ENCODE measurements around the gene MPHOSPH10. TPM values are rescaled to one million over a fixed set of nuclear protein-coding genes. Genes with fewer than 3 reads are reported as not detected.

MPHOSPH10 gene
- total and polyA plus RNA-seq, 10 of the 15 experiments (the other 5 are each of a cell fraction or from before 2014, with no cell fraction given) = 23.8 to 56.8 (median 41.3) TPM

- BruUV-seq (replicated peaks) = no TSS peak
- H3K79me2 ChIP-seq (ENCODE audit: control insufficient read depth, insufficient read depth, low read length) = peaks cover 50% of the 10 kb centered on the region
- FAIRE-seq (no peak), ATAC-seq (no peak), DNase-seq (ENCODE audit: low read depth, low spot score) (no peak)
- H3K9ac ChIP-seq (ENCODE audit: control insufficient read depth, insufficient read depth, low read length) = no peak overlapping the region
- ChIA-PET CTCF (interaction anchor here (1.6 to 2.8 kb wide), 3 partner anchors 33 to 64 kb away, joined by 4 to 7 read pairs (median 5); no protein-coding TSS in a partner anchor), SMC1A (ENCODE audit: uncharacterized antibody, unreplicated experiment) (interaction anchor here (0.6 to 2.5 kb wide), 4 partner anchors 33 to 83 kb away, joined by 3 to 10 read pairs (median 6); partner anchors contain the start of gene NAGK), RAD21 (ENCODE audit: unreplicated experiment) (interaction anchor here (1.5 kb wide), 1 partner anchor 62 kb away, joined by 4 read pairs; no protein-coding TSS in a partner anchor), POLR2A (interaction anchor here (0.8 to 1.0 kb wide), 2 partner anchors 14 to 64 kb away, joined by 3 read pairs; no protein-coding TSS in a partner anchor)
- no peak for TF ChIP-seq NFIC (IDR thresholded peaks at IDR 0.05; ENCODE audit: low read depth, low read length)
- no peak for TF ChIP-seq MEF2A (IDR thresholded peaks at IDR 0.05; ENCODE audit: insufficient read depth, low read depth, low read length)
- no peak for TF ChIP-seq ESRRA (IDR thresholded peaks at IDR 0.05; ENCODE audit: low read length)
- TF ChIP-seq, protein P1, sequence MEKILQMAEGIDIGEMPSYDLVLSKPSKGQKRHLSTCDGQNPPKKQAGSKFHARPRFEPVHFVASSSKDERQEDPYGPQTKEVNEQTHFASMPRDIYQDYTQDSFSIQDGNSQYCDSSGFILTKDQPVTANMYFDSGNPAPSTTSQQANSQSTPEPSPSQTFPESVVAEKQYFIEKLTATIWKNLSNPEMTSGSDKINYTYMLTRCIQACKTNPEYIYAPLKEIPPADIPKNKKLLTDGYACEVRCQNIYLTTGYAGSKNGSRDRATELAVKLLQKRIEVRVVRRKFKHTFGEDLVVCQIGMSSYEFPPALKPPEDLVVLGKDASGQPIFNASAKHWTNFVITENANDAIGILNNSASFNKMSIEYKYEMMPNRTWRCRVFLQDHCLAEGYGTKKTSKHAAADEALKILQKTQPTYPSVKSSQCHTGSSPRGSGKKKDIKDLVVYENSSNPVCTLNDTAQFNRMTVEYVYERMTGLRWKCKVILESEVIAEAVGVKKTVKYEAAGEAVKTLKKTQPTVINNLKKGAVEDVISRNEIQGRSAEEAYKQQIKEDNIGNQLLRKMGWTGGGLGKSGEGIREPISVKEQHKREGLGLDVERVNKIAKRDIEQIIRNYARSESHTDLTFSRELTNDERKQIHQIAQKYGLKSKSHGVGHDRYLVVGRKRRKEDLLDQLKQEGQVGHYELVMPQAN (conservative IDR thresholded peaks at IDR 0.05) = no peak
- no peak for TF ChIP-seq SUZ12 (IDR thresholded peaks at IDR 0.05; ENCODE audit: unreplicated experiment)
- TF ChIP-seq, protein P2, sequence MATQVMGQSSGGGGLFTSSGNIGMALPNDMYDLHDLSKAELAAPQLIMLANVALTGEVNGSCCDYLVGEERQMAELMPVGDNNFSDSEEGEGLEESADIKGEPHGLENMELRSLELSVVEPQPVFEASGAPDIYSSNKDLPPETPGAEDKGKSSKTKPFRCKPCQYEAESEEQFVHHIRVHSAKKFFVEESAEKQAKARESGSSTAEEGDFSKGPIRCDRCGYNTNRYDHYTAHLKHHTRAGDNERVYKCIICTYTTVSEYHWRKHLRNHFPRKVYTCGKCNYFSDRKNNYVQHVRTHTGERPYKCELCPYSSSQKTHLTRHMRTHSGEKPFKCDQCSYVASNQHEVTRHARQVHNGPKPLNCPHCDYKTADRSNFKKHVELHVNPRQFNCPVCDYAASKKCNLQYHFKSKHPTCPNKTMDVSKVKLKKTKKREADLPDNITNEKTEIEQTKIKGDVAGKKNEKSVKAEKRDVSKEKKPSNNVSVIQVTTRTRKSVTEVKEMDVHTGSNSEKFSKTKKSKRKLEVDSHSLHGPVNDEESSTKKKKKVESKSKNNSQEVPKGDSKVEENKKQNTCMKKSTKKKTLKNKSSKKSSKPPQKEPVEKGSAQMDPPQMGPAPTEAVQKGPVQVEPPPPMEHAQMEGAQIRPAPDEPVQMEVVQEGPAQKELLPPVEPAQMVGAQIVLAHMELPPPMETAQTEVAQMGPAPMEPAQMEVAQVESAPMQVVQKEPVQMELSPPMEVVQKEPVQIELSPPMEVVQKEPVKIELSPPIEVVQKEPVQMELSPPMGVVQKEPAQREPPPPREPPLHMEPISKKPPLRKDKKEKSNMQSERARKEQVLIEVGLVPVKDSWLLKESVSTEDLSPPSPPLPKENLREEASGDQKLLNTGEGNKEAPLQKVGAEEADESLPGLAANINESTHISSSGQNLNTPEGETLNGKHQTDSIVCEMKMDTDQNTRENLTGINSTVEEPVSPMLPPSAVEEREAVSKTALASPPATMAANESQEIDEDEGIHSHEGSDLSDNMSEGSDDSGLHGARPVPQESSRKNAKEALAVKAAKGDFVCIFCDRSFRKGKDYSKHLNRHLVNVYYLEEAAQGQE (IDR thresholded peaks at IDR 0.05; ENCODE audit: low read depth, low read length) = no peak
- TF ChIP-seq, protein P3, sequence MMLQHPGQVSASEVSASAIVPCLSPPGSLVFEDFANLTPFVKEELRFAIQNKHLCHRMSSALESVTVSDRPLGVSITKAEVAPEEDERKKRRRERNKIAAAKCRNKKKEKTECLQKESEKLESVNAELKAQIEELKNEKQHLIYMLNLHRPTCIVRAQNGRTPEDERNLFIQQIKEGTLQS (IDR thresholded peaks at IDR 0.05; ENCODE audit: borderline replicate concordance, extremely low read depth, low read depth, low read length) = no peak
- TF ChIP-seq NFYA (IDR thresholded peaks at IDR 0.05; ENCODE audit: borderline replicate concordance, low read depth, low read length) = no peak
- no peak for TF ChIP-seq BCL3 (IDR thresholded peaks at IDR 0.05; ENCODE audit: borderline replicate concordance, insufficient read depth, low read depth, low read length, poor library complexity, severe bottlenecking)
- no peak for TF ChIP-seq PAX8 (IDR thresholded peaks at IDR 0.05)
- TF ChIP-seq CBX5 (IDR thresholded peaks at IDR 0.05; ENCODE audit: low read depth) = no peak
- TF ChIP-seq IRF5 (IDR thresholded peaks at IDR 0.05; ENCODE audit: borderline replicate concordance) = no peak
- no peak for TF ChIP-seq NR2F1 (conservative IDR thresholded peaks at IDR 0.05)
- no peak for TF ChIP-seq MTA3 (IDR thresholded peaks at IDR 0.05; ENCODE audit: borderline replicate concordance, low read length)
- TF ChIP-seq GABPA (IDR thresholded peaks at IDR 0.05; ENCODE audit: low read depth) = no peak
- H2AFZ ChIP-seq (ENCODE audit: control insufficient read depth, low read depth, low read length) = no peak overlapping the region
- H3K27ac ChIP-seq (ENCODE audit: control insufficient read depth, insufficient read depth) = no peak overlapping the region
- H3K4me2 ChIP-seq (ENCODE audit: control insufficient read depth, insufficient read depth) = no peak overlapping the region
- no peaks in the 10 kb centered on the region for H4K20me1 ChIP-seq (ENCODE audit: control insufficient read depth, insufficient read depth)
- H3K27me3 ChIP-seq (replicated peaks in 1 of 2; ENCODE audit: control insufficient read depth in 2 of 2, insufficient read depth in 2 of 2, low read length in 1 of 2) = no peaks in the 10 kb centered on the region
- H3K9me3 ChIP-seq (replicated peaks; ENCODE audit: control insufficient read depth, insufficient read depth, low read length) = no peaks in the 10 kb centered on the region
- in situ Hi-C loops (cut with MboI) = no loop called here
- 0 out of 2 replicates have a peak, but pooled peaks cover 2% of the 10 kb centered on the region for H3K4me1 ChIP-seq (ENCODE audit: control insufficient read depth, insufficient read depth, low read length)
- no peak overlapping the region for H3K4me3 ChIP-seq
- H3K36me3 ChIP-seq (ENCODE audit: control insufficient read depth in 2 of 2, insufficient read depth in 2 of 2, low read length in 1 of 2) = peaks cover 2 to 17% of the 10 kb centered on the region in 2 experiments
- intact Hi-C loops (cut with micrococcal nuclease; ENCODE audit: unreplicated experiment) = no loop called here
These were observed 3.2 kb downstream of the MPHOSPH10 start for GRCh38 chr2:71133603-71134002.
